Muscle of back (tissue), 11 donors: ENCODE measurements around the gene FAM186B. TPM values are rescaled to one million over a fixed set of nuclear protein-coding genes. Genes with fewer than 3 reads are reported as not detected.
A peak's percentile ranks its signal among the peaks of the same experiment; 100 is the strongest.

Source experiments
- DNase-seq, 3 donors: peaks; one replicate each; pipeline versions ENCODE4 v3.0.0 to v3.0.0-alpha.2; 2013
- polyA plus RNA-seq, 10 donors: library from polyadenylated mRNA; unstranded; fragments of 120-200 nt; gene quantifications; one replicate each; pipeline ENCODE4 v1.2.1, GENCODE V29; 2013; ENCODE audit not compliant: insufficient read length in 10 of 10

The FAM186B gene
- polyA plus RNA-seq, 10 donors, result 0.54 to 2.9 (median 1.1) TPM

DNA sequence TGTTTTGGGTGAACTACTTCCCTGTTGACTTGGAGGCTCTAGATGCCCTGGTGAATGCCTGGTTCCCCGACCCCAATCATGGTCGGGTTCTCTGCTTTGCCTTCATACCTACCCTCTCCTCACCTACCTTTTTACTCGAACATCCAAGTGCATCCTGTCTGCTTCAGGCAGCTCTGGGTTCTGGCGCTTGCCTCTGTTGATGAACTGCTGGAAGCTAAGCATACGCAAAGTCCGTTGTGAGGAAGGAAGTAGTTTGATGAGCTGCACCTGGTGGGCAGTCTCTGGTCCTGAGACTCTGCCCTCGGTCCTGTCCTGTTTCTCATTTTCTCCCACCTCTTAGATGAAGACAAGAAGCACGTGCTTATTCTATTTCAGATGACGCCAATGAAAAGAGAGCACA, 53.0 kb downstream of the FAM186B start:
- DNase-seq, result no peak

- DNase-seq, result no peak
These were observed 53.4 kb downstream of the FAM186B start for GRCh38 chr12:49552014-49552413.

GRCh38 chr12:49550693-49551252, 54.7 kb downstream of the FAM186B start:
- no peak for DNase-seq

- no peak for DNase-seq
These were observed 55.4 kb downstream of the FAM186B start for GRCh38 chr12:49549735-49550692.

DNA sequence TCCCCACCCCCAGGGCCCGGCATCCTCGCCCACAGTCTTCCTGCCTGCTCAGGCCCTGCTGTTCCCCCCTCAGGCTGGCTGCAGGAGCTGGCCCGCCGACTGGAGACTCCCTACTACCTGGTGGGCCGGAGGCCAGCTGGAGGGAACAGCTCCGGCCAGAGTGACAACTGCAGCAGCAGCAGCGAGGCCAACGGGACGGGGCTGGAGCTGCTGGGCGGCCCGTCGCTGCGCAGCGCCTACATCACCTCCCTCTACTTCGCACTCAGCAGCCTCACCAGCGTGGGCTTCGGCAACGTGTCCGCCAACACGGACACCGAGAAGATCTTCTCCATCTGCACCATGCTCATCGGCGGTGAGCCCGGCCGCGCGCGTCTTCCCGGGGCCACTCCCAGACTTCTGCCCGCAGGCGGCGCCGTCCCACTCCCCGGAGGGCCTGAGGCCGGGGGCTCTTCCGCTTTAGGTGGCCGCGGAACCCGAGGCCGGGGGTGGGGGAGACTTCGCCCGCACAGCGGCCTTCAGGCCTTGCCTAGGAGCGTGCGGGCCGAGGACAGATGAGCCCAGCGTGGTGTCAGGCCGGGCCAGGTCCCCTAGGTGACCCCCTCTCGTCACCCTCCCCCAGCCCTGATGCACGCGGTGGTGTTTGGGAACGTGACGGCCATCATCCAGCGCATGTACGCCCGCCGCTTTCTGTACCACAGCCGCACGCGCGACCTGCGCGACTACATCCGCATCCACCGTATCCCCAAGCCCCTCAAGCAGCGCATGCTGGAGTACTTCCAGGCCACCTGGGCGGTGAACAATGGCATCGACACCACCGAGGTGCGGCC, 56.4 kb downstream of the FAM186B start:
- DNase-seq, result peak in 2 of 3 donors; percentile 25 to 86

- no peak for DNase-seq
These were observed 57.0 kb downstream of the FAM186B start for GRCh38 chr12:49548481-49548821.

DNA sequence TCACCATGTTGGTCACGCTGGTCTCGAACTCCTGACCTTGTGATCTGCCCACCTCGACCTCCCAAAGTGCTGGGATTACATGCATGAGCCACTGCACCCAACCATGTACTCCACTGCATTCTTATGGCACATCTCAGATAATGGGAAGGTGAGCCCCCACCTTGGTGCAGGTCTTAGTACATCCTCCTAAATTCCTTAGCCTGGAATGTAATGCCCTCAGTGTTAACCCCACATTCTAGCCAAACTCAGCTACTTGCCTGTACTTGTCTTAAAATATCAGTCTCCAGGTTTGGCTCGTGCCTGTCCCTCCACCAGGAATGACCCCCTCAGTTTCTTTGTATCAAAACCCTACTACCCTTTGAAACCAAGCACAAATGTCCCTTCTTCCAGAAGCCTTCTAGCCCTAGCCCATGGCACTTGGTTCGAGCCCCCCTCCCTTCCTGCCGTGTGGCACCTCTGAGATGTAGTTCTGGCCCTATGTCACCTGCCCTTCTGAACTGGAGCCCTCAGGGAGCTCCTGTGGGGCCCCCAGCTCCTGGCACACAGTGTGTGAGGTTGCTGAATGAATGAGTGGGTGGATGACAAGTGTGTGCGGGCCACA, 58.2 kb downstream of the FAM186B start:
- DNase-seq, result no peak

DNA sequence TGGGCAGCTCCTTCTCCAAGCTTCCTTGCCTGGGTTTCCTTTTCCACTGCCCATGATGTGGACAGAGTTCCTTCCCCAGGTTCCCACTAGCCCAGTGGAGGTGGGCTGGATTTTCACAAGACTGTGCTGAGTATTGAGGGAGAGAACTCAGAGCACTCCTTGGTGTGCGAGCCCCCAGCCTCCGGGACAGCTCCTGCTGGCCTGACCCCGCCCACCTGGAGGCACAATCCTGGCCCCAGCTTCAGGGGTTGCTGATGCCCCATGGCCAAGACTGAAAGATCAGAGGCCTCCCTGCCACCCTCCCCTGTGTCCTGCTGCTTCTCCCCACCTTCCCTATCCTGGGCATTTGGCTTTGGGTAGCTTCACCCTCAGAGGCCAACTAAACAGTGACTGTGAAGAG, 59.0 kb downstream of the FAM186B start:
- no peak for DNase-seq

- DNase-seq, result no peak
These were observed 59.6 kb downstream of the FAM186B start for GRCh38 chr12:49545815-49546214.

GRCh38 chr12:49543914-49544815, 61.3 kb downstream of the FAM186B start:
- DNase-seq, result no peak

- no peak for DNase-seq
These were observed 62.1 kb downstream of the FAM186B start for GRCh38 chr12:49543221-49543913.

- DNase-seq, result no peak
These were observed 62.8 kb downstream of the FAM186B start for GRCh38 chr12:49542592-49543160.

- no peak for DNase-seq
These were observed 63.4 kb downstream of the FAM186B start for GRCh38 chr12:49541911-49542505.

DNA sequence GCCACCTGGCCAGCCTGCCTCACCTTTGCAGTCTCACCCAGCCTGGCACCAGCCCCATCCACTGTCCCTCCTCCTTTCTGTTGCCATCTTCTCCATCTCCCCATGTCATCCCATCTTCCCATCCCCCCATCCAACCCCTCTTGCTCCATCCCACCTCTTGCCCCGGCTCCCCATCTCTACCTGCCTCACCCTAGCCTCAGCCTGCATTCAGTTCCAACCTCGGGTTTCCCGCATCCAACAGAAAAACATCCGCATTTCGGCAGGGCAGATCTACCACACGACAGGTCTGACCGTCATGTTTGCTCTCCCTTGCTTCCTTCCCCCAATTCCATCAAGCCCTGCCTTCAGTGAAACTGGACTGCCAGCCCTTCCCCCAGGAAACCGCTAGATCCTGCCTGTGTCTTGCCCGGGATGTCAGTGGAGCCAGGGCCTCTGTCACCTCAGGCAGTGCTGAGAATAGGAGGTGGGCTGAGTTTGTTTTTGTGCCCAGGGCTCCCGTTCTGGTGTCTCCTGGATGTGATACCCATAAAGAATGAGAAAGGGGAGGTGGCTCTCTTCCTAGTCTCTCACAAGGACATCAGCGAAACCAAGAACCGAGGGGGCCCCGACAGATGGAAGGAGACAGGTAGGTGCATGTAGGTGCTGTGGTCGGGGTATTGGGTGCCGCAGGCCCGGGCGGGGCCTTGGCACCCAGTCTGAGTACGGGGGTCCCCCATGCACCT, 64.1 kb downstream of the FAM186B start:
- DNase-seq, result no peak

DNA sequence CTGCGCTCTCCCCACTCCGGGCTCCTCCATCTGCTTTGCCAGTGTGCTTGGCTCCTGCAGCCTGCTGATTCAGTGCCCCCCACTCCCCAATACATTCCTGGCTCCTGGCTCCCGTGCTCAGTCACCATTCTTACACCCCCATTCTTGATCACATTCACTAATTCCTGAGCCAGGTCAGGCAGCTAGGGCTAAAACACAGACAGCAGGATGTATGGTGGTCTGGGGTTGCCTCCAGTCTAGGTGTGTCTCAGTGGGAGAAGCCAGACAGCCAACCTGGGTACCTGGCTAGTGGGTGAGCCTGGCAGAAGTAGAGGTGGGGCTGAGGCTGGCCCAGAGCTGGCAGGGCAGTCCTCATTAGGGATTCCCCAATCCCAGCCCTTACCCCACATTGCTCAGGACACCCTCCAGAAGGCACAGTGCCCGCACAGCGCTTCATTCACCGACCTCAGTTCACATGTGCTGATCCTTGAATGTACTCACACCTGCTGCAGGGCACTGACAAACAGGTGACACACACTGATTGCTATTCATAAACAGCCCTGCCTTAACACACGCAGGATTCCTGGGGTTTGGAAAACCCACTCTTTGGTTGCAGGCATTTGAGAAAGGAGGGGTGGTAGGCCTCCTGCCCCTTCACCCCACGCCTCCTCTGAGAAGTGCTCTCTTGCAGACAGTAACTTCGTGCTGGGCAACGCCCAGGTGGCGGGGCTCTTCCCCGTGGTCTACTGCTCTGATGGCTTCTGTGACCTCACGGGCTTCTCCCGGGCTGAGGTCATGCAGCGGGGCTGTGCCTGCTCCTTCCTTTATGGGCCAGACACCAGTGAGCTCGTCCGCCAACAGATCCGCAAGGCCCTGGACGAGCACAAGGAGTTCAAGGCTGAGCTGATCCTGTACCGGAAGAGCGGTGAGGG, 65.0 kb downstream of the FAM186B start:
- no peak for DNase-seq

GRCh38 chr12:49539406-49540228, 65.8 kb downstream of the FAM186B start:
- DNase-seq, result no peak
